ENCODE measurements around the gene CST8.

Gene CST8

DNA sequence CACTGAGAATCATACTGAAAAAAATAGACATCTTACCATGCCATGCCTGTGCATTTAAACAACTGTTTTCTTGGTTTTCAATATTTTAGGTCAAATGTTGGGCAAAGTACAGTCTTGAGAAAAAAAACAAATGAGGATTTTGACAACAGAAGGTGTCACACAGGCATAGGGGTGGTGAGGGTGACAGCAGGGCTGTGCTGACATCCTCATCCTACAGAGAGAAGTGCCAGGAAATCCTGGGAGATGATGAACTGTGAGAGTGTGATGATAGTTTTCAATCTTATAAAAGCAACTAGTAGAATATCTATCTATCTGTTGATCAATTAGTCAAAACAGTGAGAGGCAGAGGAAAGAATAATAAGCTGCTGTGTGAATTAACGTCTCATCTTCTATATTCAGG is 23.9 kb downstream of the CST8 start:
- no peak overlapping the region for H2AFZ ChIP-seq (ENCODE audit: low read depth, low read length)
- H3K4me2 ChIP-seq (ENCODE audit: insufficient read depth, low read length), result no peak overlapping the region
- no peaks in the 10 kb centered on the region for H4K20me1 ChIP-seq (ENCODE audit: insufficient read depth, low read length)
- peaks cover 11% of the 10 kb centered on the region for H3K27me3 ChIP-seq (ENCODE audit: insufficient read depth, low read length, poor library complexity)
- no peaks in the 10 kb centered on the region for H3K36me3 ChIP-seq (ENCODE audit: insufficient read depth, low read length)
- TF ChIP-seq EZH2 (IDR thresholded peaks at IDR 0.05; ENCODE audit: borderline replicate concordance, low read depth, low read length, severe bottlenecking), result no peak
- TF ChIP-seq, protein P1, sequence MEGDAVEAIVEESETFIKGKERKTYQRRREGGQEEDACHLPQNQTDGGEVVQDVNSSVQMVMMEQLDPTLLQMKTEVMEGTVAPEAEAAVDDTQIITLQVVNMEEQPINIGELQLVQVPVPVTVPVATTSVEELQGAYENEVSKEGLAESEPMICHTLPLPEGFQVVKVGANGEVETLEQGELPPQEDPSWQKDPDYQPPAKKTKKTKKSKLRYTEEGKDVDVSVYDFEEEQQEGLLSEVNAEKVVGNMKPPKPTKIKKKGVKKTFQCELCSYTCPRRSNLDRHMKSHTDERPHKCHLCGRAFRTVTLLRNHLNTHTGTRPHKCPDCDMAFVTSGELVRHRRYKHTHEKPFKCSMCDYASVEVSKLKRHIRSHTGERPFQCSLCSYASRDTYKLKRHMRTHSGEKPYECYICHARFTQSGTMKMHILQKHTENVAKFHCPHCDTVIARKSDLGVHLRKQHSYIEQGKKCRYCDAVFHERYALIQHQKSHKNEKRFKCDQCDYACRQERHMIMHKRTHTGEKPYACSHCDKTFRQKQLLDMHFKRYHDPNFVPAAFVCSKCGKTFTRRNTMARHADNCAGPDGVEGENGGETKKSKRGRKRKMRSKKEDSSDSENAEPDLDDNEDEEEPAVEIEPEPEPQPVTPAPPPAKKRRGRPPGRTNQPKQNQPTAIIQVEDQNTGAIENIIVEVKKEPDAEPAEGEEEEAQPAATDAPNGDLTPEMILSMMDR (IDR thresholded peaks at IDR 0.05; ENCODE audit: borderline replicate concordance, extremely low read depth, low read length, poor library complexity, severe bottlenecking), result no peak
- no peak for DNase-seq
- H3K79me2 ChIP-seq (ENCODE audit: insufficient read depth, low read length), result no peaks in the 10 kb centered on the region
- no peak overlapping the region for H3K27ac ChIP-seq (ENCODE audit: low read length)
- H3K9me3 ChIP-seq (ENCODE audit: insufficient read depth, low read length, severe bottlenecking), result no peaks in the 10 kb centered on the region
- ATAC-seq (ENCODE audit: insufficient read depth, low read depth), result no peak
- H3K4me1 ChIP-seq (ENCODE audit: insufficient read depth, low read length), result no peaks in the 10 kb centered on the region
- H3K9ac ChIP-seq (ENCODE audit: low read depth, low read length), result no peak overlapping the region
- no peak overlapping the region for H3K4me3 ChIP-seq (ENCODE audit: low read depth in 1 of 2, low read length in 2 of 2)

DNA sequence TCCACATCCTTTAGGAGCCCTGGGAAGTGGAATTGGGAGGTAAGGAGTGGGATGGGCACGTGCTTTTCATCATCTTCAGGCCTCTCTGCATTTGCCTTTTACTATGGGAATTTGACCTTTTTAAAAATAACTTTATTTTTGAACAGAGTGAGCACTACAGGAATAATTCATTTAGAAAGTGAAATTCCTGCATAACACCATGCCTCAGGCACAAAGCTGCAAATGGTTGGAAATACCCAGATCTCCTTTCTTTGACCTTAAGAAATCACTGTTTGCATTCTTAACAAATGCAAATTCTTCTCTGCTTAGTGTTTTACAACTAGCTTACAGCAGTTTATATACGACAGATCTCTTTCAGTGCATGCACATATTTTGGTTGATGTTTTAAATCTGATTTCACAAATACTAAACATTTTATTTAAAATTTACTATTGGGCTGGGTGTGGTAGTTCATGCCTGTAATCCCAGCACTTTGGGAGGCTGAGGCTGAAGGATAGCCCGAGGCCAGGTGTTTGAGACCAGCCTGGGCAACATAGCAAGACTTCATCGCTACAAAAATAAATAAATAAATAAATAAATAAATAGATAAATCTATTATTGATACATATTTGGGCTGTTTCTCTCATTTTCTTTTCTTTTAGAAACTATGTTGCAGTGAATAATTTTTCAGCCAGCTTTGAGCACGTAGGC is 24.5 kb downstream of the CST8 start:
- no peaks in the 10 kb centered on the region for H3K9me3 ChIP-seq (ENCODE audit: insufficient read depth, low read length, severe bottlenecking)
- no peak for DNase-seq
- no peak overlapping the region for H2AFZ ChIP-seq (ENCODE audit: low read depth, low read length)
- no peak overlapping the region for H3K9ac ChIP-seq (ENCODE audit: low read depth, low read length)
- no peak for ATAC-seq (ENCODE audit: insufficient read depth, low read depth)
- no peak overlapping the region for H3K27ac ChIP-seq (ENCODE audit: low read length)
- no peaks in the 10 kb centered on the region for H3K36me3 ChIP-seq (ENCODE audit: insufficient read depth, low read length)
- TF ChIP-seq, protein P1 (IDR thresholded peaks at IDR 0.05; ENCODE audit: borderline replicate concordance, extremely low read depth, low read length, poor library complexity, severe bottlenecking), result no peak
- TF ChIP-seq EZH2 (IDR thresholded peaks at IDR 0.05; ENCODE audit: borderline replicate concordance, low read depth, low read length, severe bottlenecking), result no peak
- H4K20me1 ChIP-seq (ENCODE audit: insufficient read depth, low read length), result no peaks in the 10 kb centered on the region
- H3K4me3 ChIP-seq (ENCODE audit: low read depth in 1 of 2, low read length in 2 of 2), result no peak overlapping the region
- peaks cover 6% of the 10 kb centered on the region for H3K27me3 ChIP-seq (ENCODE audit: insufficient read depth, low read length, poor library complexity)
- H3K79me2 ChIP-seq (ENCODE audit: insufficient read depth, low read length), result no peaks in the 10 kb centered on the region
- no peak overlapping the region for H3K4me2 ChIP-seq (ENCODE audit: insufficient read depth, low read length)
- H3K4me1 ChIP-seq (ENCODE audit: insufficient read depth, low read length), result no peaks in the 10 kb centered on the region

- ATAC-seq (ENCODE audit: insufficient read depth, low read depth), result no peak
- DNase-seq, result no peak
- Histone ChIP-seq H3K4me1 (ENCODE audit: insufficient read depth, low read length) (no peaks in the 10 kb centered on the region), H2AFZ (ENCODE audit: low read depth, low read length) (no peak overlapping the region), H3K36me3 (ENCODE audit: insufficient read depth, low read length) (no peaks in the 10 kb centered on the region), H4K20me1 (ENCODE audit: insufficient read depth, low read length) (no peaks in the 10 kb centered on the region), H3K9me3 (ENCODE audit: insufficient read depth, low read length, severe bottlenecking) (no peaks in the 10 kb centered on the region), H3K4me2 (ENCODE audit: insufficient read depth, low read length) (no peak overlapping the region), H3K27me3 (ENCODE audit: insufficient read depth, low read length, poor library complexity) (peaks cover 26% of the 10 kb centered on the region), H3K4me3 (ENCODE audit: low read depth in 1 of 2, low read length in 2 of 2) (no peak overlapping the region), H3K27ac (ENCODE audit: low read length) (no peak overlapping the region), H3K79me2 (ENCODE audit: insufficient read depth, low read length) (no peaks in the 10 kb centered on the region), H3K9ac (ENCODE audit: low read depth, low read length) (no peak overlapping the region)
- no peak for TF ChIP-seq EZH2 (IDR thresholded peaks at IDR 0.05; ENCODE audit: borderline replicate concordance, low read depth, low read length, severe bottlenecking)
- TF ChIP-seq, protein P1 (IDR thresholded peaks at IDR 0.05; ENCODE audit: borderline replicate concordance, extremely low read depth, low read length, poor library complexity, severe bottlenecking), result no peak
Observed at GRCh38 chr20:23517719-23518118, 26.8 kb downstream of the CST8 start.

Measured in DND-41 (cell line).